Stimulated activated CD4-positive, alpha-beta T cell treated with anti-CD3 and anti-CD28 coated beads, TNF-alpha, amount 100 ng/mL, for 24 hours (primary cell): ENCODE measurements around the gene SLC19A2.

Experiments used
- DNase-seq, 3 experiments: peaks; one replicate each; pipeline ENCODE4 v3.0.0-alpha.2; 2020; ENCODE audit warnings: low read depth in 3 of 3

Gene SLC19A2

DNA sequence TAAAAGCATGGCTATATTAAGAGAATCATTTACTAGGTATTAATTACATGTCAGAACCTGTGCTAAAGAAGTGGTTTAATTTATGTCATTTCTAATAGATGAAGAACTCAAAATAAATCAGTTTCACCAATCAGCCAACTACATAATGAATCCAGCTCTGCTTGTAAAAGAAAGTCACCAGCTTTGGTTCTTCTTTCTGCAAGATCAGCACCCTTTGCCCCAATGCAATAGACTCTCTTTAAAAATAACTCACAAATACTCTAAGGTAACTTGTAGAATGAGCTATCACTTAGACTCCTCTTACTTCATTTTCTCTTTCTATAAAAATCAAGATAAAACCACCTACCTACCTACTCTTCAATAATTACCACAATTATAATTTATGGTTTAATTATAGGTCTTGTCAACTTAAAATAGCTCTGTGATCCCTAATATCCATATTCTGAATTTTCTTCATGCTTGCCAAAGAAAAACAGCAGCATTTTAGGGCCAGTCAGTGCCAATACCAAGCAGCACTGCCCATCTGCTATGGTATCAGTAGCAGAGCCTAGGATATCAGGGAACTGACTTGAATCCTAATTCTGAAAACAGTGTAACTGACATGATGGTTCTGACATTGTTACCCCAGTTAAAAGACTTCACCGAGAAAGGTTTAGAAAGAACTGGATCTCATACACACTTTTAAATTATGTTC lies 11.3 kb downstream of the SLC19A2 start:
- DNase-seq: no peak

DNA sequence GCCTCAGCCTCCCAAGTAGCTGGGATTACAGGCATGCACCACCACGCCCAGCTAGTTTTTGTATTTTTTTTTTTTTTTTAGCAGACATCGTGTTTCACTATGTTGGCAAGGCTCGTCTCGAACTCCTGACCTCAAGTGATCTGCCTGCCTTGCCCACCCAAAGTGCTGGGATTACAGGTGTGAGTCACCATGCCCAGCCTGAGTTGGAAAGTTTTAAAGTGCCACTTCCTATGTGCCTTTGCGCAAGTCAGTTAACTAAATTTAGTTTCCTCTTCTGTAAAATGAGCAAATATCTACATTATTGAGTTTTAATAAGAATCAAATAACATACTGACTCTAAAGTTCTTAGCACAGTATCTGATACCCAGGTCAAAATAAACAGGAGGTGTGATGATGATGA lies 12.4 kb downstream of the SLC19A2 start:
- DNase-seq: no peak

DNA sequence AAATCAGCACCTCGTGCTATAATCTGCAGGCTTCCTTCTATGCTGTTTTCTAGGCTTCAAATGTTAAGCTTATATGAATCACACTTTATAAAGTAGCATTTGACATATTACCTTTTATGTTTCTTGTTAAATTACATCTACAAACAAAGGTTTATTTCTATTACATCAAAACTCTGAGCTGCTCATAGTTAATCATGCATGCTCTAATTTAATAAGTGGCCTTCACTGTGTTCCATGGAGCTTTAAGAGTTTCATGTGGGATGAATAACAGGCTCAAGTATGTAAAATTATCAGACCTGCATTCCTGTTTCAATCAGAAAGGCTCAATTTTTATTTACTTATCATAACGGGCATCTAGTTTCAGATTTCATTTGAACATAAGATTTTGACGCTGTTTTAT lies 13.0 kb downstream of the SLC19A2 start:
- no peak for DNase-seq

DNA sequence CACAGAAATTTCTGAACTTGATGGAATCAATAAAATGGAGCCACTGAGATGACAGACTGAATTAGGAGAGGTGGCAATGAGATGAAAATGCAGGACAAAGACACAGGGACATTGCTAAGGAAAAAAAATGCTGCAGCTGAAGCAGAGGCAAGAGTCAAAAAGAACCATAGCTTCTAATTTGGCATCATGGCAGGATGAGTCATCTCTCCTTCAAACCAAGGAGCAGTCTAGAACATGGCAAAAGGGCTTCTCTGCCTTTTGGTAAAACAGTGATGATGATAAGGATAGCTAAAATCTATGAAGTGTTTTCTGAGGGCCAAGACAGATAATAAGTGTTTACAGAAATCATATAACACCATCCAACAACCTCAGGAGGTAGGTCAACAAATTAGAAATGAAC lies 16.8 kb downstream of the SLC19A2 start:
- DNase-seq: no peak

DNA sequence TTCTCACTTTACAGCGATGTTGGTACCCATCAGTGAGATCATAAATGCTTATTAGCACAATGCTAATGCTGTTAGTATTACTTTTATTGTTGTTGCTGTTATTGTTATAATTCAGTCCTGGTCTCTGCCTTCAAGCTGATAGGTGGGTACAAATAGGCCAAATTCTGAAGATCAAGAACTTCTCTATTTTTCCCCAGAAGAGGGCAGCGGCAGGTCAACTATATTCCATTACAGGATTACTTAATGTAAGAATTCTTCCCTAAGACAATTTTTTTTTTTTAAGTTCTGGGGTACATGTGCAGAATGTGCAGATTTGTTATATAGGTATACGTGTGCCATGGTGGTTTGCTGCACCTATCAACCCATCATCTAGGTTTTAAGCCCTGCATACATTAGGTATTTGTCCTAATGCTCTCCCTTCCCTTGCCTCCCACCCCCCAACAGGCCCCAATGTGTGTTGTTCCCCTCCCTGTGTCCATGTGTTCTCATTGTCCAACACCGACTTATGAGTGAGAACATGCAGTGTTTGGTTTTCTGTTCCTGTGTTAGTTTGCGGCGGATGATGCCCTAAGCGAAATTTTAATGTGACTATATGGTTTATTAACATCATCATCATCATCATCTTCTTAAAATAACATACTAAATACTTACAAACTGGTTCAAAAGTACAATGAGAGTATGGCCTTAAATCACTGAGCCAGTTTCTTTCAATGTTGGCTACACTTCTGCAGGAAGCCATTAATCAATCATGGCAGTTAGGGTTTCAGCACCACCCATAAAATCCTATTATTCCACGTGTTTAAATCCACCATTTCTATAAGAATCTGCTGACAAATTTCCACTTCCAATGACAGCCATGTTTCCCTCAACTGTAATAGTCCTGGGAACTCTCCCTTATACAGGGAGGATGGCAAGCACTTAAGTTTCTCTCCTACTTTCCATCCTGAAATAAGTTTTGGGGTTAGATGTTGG lies 19.2 kb downstream of the SLC19A2 start:
- DNase-seq: no peak

DNA sequence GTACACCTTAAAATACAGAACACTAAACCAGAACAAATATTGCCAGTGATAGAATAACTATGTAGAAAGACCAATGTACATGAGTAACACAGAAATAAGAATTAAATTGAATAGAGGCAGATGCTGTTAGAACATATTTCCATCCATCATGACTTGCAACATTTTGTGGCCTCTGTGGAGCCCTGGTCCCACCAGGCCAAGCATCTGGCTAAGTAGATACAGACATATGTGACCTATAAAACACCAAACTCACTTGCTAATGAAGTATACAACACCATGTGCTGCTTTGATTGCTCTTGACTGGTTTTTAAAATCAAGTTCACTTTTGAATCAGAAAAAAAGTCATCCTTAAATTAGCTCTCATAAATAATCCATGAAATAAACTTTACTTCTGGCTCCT lies 20.5 kb downstream of the SLC19A2 start:
- DNase-seq: no peak

DNA sequence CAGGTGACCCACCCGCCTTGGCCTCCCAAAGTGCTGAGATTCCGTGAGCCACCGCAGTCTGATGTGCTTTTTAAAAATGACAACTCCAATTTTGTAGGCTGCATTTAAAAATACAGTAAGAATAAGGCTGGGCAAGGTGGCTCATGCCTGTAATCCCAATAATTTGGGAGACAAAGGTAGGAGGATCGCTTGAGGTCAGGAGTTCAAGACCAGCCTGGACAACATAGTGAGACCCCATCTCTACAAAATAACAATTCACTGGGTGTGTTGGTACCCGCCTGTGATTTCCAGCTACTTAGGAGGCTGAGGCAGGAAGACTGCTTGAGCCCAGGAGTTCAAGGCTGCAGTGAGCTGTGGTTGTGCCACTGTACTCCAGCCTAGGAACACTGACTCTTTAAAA lies 23.4 kb downstream of the SLC19A2 start:
- DNase-seq: no peak

DNA sequence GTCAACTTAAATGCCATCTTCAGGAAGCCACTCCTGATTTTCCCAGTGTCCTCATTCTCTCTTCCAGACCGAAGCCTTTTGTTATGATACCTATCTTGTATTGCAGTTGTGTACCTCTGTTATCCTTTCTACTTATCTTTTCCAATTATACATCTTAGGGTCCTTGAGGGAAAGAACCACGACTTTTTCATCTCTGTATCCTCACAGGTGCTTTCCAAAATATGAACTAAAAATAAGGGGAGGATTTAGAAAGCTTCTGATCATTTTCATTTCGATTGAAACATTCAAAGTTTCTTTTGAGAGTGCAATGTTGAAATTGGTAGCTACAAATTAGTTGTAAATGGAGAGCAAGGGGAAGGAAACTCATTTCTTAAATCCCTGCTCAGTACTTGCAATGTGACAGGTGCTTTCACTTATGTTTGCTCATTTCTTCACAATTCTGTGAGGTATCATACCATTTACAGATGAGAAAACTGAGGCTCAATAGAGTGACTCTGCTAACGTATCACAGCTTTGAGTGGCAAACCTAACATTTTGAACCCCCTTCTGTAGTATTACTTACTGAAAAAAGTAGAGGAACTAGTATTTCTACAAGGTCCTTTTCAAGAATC lies 24.2 kb downstream of the SLC19A2 start:
- no peak for DNase-seq

DNA sequence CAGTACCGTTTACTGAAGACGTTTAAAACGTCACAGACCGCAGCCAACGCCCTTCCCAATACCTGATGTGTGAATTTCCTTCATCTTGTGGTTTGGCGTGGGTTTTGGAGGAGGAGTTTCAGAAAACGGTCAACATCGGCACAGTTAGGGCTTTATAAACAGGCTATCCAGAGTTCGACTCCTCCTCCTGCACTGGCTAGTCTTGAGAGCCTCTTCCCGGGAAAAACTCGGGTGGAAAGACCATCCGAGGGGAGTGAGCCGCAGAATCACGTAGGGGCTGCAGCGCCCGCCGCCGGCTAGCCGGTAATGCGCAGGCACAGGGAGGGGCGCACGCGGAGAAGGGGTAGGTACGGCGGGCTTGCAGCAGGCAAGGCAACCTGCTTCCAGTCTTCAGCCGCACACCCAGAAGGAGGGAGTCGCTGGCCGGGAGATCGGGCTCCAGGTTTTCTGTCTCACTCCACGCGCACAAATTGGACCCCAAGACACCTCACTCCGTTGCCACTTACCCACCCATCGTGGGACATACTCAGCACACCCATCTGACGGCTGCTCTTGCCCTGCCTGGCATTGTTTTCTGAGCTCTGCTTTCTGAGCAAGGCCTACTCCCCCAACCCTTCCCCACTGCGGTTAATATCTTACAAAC lies 25.4 kb downstream of the SLC19A2 start:
- DNase-seq: no peak

DNA sequence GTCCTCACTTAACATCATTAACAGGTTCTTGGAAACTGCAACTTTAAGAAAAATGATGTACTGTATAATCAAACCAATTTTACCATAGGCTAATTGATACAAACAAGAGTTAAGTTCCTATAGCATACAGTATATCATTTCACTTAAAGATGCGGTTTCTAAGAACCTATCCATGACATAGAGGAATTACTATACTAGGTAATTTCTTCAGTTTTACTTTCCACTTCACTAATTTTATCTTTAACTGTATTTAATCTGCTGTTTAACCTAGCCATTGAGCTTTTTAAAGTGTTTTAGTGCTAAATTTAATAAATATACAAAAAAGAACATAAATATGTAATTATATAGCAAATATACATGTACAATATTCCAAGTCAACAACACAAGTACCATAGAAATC lies 28.3 kb downstream of the SLC19A2 start:
- no peak for DNase-seq

DNA sequence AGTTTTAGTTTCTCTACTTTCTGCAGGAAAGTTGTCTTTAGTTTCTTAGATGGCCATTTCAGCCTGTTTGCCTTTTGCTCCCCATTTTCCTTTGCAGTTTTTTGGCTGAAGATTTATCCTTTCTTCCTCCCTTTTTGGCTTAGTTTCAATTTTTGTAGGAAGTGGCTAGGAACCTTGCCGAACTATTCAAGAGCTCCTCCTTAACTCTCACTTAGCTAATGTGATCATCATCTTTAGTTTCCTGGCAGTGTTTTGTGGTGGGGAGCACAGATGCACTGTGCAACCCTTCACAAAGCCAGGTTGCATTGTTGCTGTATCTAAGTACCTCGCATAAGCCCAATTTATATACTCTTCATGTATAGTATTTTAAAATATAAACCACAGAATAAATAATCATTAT lies 29.7 kb downstream of the SLC19A2 start:
- no peak for DNase-seq

DNA sequence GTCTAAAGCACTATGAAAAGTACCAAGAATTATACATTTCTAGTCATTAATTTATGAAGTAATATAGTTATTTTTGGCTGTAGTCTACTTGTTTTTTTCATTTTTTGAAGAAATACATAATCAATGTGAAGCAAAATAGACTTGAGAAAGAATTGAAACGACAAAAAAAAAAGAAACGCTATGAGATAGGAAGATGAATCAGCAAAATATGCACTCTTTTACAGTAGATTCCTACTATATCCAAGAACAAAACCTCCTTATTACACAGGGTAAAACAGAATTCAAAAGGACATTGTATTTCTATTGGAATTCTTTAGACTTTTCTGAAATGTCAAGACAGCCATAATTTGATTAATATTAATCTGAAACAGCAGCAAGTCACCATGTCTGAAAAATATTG lies 32.8 kb downstream of the SLC19A2 start:
- DNase-seq: no peak

DNA sequence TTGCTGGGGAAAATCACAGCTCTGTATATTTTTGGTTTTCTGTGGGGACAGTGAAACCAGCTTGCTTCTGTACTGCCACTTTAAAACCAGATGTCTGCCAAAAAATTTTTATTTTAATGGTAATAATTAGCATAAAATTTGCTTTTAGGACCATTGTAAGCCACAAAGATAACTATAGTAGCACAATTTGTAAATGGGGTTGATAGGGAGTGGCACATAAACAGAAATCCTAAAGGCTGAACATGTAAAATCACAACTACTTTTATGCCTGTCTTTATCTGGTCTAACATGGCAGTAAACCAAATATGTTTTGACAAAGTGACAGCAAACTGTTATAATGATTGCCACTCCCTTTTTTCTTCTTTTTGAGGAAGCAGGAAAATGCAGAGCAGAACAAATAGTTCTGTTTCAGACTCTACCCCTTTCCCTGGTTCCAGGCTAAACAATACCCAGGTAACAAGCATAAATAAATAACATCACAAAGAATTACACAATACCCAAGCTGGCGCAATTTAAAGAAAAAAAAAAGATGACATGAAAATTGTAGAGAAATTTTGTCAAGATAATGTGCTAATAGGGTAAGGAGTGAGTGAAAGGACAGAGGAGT lies 34.4 kb downstream of the SLC19A2 start:
- DNase-seq: no peak

DNA sequence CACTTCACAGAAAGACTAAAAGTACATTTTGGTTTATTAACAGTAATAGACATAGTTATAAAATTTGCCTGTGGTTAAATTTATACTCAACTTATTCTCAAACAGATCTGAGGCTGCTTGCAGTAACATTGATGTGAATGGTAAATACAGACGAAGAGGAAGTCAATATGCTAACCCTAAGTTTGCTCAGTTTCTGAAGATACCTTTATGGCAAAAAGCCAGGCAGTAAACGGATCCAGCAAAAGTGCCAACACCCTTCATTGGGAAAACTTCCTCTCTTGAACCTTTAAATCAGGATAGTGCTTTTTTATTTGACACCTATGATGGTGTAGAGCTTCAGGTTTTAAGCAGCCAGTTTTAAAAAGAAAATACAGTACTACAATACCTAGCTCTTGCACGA lies 41.8 kb downstream of the SLC19A2 start:
- no peak for DNase-seq

DNA sequence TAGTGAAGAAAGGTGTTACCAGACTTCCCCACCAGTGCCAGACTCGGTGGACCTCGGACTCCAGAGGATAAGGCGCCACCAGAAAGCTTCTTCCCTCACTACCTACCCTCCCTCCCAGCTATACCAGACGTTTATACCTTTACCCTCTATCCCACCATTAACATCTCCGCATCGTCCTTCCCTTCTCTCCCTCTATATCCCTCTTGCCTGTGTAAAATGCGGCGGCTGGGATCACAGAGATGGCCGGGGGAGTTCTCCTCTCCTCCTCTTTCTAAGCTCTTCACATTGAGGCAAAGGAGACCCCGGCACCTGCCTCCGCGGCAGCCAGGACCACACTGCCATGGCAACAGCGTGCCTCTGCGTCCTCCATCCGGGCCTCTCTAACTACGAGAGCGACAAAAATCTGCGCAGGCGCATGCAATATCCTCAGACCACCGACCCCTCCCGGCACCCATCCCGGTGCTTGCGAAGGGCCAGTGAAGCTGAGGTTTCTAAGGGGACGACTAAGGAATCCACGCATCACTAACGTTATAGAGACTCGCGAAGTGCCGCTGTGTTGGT lies 58.6 kb downstream of the SLC19A2 start, which contains the start of gene CCDC181:
CCDC181 (minus strand) TSS at position 394 of the 561 bp plus-strand sequence. CDS start 2,547 bp downstream, outside the sequence.
- peak; percentile 12 to 55 (median 32) for DNase-seq

DNA sequence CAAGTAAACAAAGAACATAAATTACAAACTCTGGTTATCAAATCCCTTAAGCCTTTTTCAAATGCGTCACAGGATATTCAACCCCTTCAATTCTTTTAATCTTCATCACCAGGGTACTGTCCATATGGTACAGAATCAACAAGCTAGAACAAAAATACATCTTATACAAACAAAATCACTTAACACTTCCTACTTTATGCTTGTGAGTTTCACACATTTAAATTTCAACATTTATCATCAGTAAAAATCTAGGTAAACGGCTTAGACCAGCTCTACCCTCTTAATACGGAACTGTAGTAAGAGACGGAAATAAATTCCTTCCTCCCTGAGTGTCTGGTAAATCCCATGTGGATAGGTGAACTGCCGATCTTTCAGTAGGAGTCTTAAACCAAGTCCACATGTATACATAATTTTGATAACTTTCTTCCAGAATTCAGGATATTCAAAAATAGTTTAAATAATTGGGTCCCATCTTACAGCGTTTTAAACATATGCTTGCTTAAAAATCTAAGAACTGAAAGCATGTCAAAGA lies 59.5 kb downstream of the SLC19A2 start:
- DNase-seq: no peak

DNA sequence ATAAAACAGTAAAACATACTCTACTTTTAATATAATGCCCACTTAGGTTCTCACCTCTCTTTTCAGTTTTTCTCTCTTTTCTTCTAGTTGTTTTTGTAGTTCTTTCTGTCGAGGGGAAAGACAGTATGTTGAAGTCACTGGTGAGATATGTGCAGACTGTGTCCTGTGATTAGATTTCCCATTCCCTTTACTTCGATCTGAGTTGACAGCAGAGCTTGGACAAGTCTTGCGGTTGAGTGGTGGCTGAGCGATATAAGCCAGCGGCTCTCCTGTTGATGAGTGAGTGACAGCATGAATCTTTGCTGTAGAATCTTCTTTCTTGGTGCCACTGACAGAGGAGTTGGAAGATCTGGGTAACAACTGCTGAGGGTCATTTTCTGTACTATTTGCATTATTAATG lies 64.4 kb downstream of the SLC19A2 start:
- no peak for DNase-seq

DNA sequence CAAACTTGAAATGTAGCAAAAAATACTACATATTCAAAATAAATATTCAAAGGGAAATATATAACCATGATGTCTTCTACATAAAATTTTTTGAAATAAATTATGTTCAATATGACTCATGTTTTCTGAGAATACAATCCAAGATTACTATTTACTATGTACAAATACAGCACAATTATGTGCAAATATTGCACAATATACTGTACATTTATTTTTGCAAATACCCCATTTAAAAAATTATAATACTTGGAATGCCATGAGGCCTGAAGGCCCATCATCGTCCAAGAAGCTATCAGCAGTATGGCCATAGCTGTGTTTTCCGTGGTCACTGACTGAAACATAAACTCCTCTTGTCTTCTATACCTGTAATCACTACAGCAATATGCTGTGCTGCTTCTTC lies 70.8 kb downstream of the SLC19A2 start:
- no peak for DNase-seq
